NCI-H446 (cell line): ENCODE data around the gene FOLR2.
"Not testable (repeated sequence)": the region's sequence is repeated elsewhere in the genome, so short reads cannot be mapped to it uniquely, and the experiment has no call there.

Experiments used
- DNase-seq, 2 experiments: peaks; one replicate each; lab custom pipeline; 2025; lab: John Stamatoyannopoulos, UW

Gene FOLR2

GRCh38 chr11:72216638-72217037, at the start of gene FOLR2:
Gene FOLR2 (plus strand): TSS chr11:72216794. CDS start chr11:72218585, 1,791 bp downstream.
- no peak for DNase-seq

DNA sequence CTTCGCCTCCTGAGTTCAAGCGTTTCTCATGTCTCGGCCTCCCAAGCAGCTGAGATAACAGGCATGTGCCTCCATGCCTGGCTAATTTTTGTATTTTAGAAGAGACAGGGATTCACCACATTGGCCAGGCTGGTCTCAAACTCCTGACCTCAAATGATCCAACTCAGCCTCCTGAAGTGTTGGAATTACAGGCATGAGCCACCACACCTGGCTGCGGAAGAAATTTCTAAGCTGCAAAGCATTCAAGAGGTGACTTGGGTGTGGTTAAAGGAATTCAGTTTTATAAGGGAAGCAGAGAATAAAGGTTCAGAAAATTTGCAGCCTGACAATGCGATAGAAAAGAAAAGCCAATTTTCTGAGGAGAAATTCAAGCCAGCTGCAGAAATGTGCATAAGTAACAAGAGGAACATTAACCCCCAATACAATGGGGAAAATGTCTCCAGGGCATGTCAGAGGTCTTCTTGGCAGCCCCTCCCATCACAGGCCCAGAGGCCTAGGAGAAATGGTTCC, 47.5 kb upstream of the FOLR2 start:
- DNase-seq: not testable (repeated sequence)

DNA sequence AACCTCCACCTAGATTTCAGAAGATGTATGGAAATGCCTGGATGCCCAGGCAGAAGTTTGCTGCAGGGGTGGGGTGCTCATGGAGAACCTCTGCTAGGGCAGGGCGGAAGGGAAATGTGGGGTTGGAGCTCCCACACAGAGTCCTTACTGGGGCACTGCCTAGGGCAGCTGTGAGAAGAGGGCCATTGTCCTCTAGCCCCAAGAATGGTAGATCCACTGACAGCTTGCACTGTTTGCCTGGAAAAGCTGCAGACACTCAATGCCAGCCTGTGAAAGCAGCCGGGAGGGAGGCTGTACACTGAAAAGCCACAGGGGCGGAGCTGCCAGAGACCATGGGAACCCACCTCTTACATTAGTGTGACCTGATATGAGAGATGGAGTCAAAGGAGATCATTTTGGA, 46.8 kb upstream of the FOLR2 start:
- not testable (repeated sequence) for DNase-seq

GRCh38 chr11:72172043-72172442, 44.6 kb upstream of the FOLR2 start:
- DNase-seq: not testable (repeated sequence)

DNA sequence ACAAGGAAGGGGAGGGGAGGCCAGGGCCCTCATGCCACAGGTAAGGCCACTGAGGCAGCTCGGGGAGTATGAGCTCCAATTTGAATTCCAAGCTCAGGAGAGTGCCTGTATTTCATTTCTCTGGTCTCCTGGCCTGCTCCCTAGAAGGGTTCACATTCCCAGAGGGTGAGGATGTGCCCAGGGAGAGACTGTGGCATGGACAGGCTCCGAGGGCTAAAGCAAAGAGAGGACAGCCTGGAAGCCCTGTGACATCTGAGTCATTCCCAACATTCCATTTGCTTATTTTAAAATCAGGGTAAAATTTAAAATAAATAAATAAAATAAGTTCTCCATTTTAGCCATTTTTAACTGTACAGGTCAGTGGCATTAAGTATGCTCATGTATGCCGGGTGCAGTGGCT, 43.3 kb upstream of the FOLR2 start:
- no peak for DNase-seq

GRCh38 chr11:72174302-72175070, 42.1 kb upstream of the FOLR2 start:
- no peak for DNase-seq

- DNase-seq: no peak
Observed at GRCh38 chr11:72177656-72178055, 38.9 kb upstream of the FOLR2 start.

GRCh38 chr11:72179049-72179803, 37.4 kb upstream of the FOLR2 start:
- no peak for DNase-seq

DNA sequence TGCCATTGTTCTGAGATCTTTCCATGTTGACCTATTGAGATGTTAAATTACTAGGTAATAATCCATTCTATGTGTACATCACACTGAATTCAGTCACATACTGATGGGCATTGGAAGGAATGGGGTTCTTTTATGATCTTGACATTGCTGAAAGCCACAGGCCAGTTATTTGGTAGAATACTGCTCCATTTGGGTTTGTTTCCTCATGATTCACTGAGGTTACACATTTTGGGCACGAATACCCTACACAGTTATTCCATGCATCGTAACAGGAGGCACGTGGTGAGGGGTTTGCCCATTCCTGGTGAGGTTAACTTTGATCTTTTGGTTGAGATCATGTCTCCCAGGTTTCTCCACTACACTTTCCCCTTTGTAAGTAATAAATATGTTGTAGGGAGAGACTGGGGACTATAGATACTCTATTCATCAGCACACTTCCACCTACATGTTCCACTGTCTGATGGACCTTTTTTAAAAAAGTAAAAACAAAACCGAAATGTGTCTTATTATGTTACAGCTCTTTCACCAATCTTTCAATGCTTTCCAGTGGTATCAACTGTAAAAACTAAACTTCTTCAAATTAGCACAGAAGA, 36.7 kb upstream of the FOLR2 start:
- DNase-seq: no peak

- not testable (repeated sequence) for DNase-seq
Observed at GRCh38 chr11:72180892-72181552, 35.6 kb upstream of the FOLR2 start.

DNA sequence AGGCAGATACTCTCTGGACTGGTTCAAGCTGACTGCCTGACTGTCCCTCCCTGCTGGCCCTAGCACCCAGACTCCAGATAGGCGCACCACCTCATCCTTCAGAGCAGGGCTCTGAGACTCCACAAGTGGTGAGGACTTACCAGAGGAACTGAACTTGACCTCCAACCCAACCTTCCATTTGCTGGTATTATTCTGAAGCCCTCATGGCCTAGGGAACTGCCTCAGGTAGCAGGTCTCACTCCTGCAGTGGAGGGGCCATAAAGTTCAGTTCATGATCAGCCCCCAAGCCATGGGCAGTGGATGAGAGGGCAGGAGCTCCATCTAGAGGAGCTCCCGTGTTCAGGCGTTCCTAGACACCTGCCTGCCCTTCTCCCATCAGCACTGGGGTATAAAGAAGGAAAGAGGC, 35.0 kb upstream of the FOLR2 start:
- DNase-seq: peak in 1 of 2 experiments; percentile 3

- no peak for DNase-seq
Observed at GRCh38 chr11:72188267-72188666, 28.3 kb upstream of the FOLR2 start.

GRCh38 chr11:72189455-72190250, 26.9 kb upstream of the FOLR2 start:
- DNase-seq: peak in 1 of 2 experiments; percentile 73

- DNase-seq: no peak
Observed at GRCh38 chr11:72190631-72191071, 25.9 kb upstream of the FOLR2 start.

GRCh38 chr11:72191961-72192381, 24.6 kb upstream of the FOLR2 start, which contains the start of gene FOLR1:
Gene FOLR1 (plus strand): TSS chr11:72192140. CDS start chr11:72192174, 34 bp downstream.
- no peak for DNase-seq

GRCh38 chr11:72195518-72196270, 20.9 kb upstream of the FOLR2 start:
- no peak for DNase-seq

GRCh38 chr11:72201445-72201844, 15.1 kb upstream of the FOLR2 start:
- not testable (repeated sequence) for DNase-seq

DNA sequence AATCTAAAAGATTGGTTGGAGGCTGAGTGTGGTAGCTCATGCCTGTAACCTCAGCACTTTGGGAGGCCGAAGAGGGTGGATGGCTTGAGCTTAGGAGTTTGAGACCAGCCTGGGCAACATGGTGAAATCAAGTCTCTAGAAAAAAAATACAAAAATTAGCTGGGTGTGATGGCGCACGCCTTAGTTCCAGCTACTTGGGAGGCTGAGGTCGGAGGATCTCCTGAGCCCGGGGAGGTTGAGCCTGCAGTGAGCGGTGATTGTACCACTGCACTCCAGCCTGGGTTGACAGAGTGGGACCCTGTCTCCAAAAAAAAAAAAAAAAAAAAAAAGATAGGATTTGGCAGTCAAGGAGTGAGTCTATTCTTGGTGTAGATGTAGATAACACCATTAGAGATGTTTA, 14.0 kb upstream of the FOLR2 start:
- no peak for DNase-seq

- DNase-seq: no peak
Observed at GRCh38 chr11:72203163-72203562, 13.4 kb upstream of the FOLR2 start.

- no peak for DNase-seq
Observed at GRCh38 chr11:72204886-72205285, 11.7 kb upstream of the FOLR2 start.
